Measurements from ENCODE around the gene EML2.

Gene EML2

DNA sequence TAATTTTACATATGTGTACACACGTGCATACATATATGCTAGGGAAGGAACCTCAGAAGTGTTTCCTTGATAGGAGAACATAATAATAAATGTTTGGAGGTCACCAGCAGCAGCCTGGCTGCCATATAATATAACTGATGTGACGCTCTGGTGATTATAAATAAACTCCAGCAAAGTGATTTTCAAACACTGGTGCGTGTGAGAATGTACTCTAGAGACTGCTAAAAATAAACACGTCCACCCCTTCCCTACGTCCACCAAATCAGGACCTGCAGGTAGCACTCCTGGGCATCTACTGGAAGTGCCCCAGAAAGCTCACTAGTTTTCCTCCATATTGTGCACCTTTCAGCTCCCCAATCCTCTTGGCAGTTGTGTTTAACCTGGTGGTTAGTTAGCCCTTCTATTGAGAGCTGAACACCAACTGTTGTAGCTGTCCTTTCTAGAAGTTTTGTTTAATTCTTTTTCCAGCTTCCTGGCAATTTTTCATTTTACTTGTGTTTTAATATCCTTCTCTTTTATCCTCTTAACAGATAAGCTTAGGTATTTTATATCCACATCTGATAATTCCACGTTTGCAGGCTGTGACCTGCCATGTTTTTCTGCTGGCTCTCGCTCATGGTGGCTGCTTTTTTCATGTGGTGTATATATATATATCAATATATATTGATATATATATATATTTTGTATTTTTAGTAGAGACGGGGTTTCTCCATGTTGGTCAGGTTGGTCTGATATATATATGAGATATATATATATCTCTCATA lies 67.6 kb downstream of the EML2 start:
- H3K79me2 ChIP-seq (ENCODE audit: control insufficient read depth, low read length) = peaks cover 7% of the 10 kb centered on the region
- TF ChIP-seq EZH2phosphoT487 (IDR thresholded peaks at IDR 0.05; ENCODE audit: borderline replicate concordance, low read length) = no peak
- TF ChIP-seq, protein P1, sequence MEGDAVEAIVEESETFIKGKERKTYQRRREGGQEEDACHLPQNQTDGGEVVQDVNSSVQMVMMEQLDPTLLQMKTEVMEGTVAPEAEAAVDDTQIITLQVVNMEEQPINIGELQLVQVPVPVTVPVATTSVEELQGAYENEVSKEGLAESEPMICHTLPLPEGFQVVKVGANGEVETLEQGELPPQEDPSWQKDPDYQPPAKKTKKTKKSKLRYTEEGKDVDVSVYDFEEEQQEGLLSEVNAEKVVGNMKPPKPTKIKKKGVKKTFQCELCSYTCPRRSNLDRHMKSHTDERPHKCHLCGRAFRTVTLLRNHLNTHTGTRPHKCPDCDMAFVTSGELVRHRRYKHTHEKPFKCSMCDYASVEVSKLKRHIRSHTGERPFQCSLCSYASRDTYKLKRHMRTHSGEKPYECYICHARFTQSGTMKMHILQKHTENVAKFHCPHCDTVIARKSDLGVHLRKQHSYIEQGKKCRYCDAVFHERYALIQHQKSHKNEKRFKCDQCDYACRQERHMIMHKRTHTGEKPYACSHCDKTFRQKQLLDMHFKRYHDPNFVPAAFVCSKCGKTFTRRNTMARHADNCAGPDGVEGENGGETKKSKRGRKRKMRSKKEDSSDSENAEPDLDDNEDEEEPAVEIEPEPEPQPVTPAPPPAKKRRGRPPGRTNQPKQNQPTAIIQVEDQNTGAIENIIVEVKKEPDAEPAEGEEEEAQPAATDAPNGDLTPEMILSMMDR (IDR thresholded peaks at IDR 0.05; ENCODE audit: low read depth, low read length, poor library complexity, severe bottlenecking) = no peak
- H3F3A ChIP-seq (ENCODE audit: control insufficient read depth, insufficient read depth) = peaks cover 6% of the 10 kb centered on the region
- no peaks in the 10 kb centered on the region for H3K9me2 ChIP-seq (replicated peaks; ENCODE audit: control insufficient read depth, low read length)
- no peak overlapping the region for H3K27ac ChIP-seq (ENCODE audit: low read depth, low read length)
- H3K36me3 ChIP-seq (ENCODE audit: control insufficient read depth, low read length) = no peaks in the 10 kb centered on the region
- no peaks in the 10 kb centered on the region for H3K9me3 ChIP-seq (ENCODE audit: control insufficient read depth, insufficient read depth, low read length)
- H3K4me1 ChIP-seq (ENCODE audit: control insufficient read depth, low read length) = peaks cover 6% of the 10 kb centered on the region; the same call in 1 of the 2 replicates
- H3K27me3 ChIP-seq (ENCODE audit: control insufficient read depth, low read length) = no peaks in the 10 kb centered on the region
- H4K20me1 ChIP-seq (ENCODE audit: control insufficient read depth, insufficient read depth, low read depth, low read length) = 0 out of 2 replicates have a peak, but pooled peaks cover 2% of the 10 kb centered on the region
- no peak overlapping the region for H3K4me3 ChIP-seq (ENCODE audit: low read length)
- no peak overlapping the region for H3K4me2 ChIP-seq (ENCODE audit: low read length)

DNA sequence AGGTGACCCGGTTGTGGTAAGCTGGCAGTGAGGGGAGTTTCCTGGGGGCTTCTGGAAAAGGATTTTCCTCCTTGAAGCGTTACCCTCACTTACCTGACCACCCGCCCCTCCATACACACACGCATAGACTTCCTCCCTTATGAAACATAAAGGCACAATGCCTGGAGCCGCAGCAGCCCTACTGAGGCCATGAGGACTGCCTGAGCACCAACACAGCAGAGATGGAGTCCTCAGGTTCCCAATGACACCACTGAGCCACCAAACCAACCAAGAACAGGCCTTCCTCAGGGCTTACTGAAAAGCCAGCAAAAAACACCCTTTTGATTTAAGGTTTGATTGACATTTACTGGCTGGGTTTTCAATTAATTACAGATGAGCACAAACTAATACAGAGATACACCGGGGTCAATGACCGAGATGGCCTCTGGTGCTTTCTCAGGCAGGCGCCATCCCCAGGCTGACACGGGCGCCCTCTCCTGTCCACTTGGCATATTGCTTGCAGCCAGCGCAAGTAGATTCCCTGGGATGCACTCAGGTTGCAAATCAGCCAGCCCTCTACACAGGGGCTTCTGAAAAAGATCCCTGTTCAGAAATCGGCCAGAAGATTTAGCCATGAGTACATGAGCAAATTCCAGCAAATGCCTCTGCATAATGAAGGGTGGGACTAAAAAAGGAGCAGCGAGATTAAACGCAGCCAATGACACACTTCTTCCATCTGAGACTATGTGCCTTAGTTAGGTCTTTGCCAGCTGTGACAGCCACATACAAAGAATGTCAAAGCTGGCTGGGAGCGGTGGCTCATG lies 69.4 kb downstream of the EML2 start:
- Histone ChIP-seq H3K79me2 (ENCODE audit: control insufficient read depth, low read length) (peaks cover 6% of the 10 kb centered on the region; the same call in 1 of the 2 replicates), H3K4me1 (ENCODE audit: control insufficient read depth, low read length) (peaks cover 6% of the 10 kb centered on the region; the same call in 1 of the 2 replicates), H3K4me3 (ENCODE audit: low read length) (no peak overlapping the region), H3K36me3 (ENCODE audit: control insufficient read depth, low read length) (no peaks in the 10 kb centered on the region), H3K27ac (ENCODE audit: low read depth, low read length) (no peak overlapping the region), H3F3A (ENCODE audit: control insufficient read depth, insufficient read depth) (peaks cover 6% of the 10 kb centered on the region), H3K9me2 (replicated peaks; ENCODE audit: control insufficient read depth, low read length) (no peaks in the 10 kb centered on the region), H3K27me3 (ENCODE audit: control insufficient read depth, low read length) (no peaks in the 10 kb centered on the region), H4K20me1 (ENCODE audit: control insufficient read depth, insufficient read depth, low read depth, low read length) (no peaks in the 10 kb centered on the region), H3K4me2 (ENCODE audit: low read length) (no peak overlapping the region), H3K9me3 (ENCODE audit: control insufficient read depth, insufficient read depth, low read length) (no peaks in the 10 kb centered on the region)
- no peak for TF ChIP-seq EZH2phosphoT487 (IDR thresholded peaks at IDR 0.05; ENCODE audit: borderline replicate concordance, low read length)
- TF ChIP-seq, protein P1 (IDR thresholded peaks at IDR 0.05; ENCODE audit: low read depth, low read length, poor library complexity, severe bottlenecking) = peak; percentile 85

DNA sequence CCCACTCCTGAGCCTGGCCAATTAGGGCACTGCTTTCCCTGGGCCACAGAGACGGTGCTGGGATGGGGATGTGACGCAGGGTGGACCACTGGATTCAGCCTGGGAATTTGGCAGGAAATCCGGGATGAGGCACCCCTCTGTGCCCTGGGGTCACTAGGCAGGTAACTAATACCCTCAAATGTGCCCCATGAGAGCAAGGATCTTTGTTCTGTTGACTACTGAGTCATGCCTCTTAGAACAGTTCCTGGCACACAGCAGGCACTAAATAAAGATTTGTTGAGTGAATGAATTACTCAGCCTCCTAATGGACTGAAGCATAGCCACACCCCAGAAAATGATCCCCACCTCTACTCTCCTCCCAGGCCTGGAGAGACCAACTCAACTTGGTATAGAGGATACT lies 70.5 kb downstream of the EML2 start:
- no peaks in the 10 kb centered on the region for H4K20me1 ChIP-seq (ENCODE audit: control insufficient read depth, insufficient read depth, low read depth, low read length)
- peaks cover 6% of the 10 kb centered on the region for H3F3A ChIP-seq (ENCODE audit: control insufficient read depth, insufficient read depth)
- no peaks in the 10 kb centered on the region for H3K36me3 ChIP-seq (ENCODE audit: control insufficient read depth, low read length)
- no peak overlapping the region for H3K4me3 ChIP-seq (ENCODE audit: low read length)
- no peaks in the 10 kb centered on the region for H3K9me2 ChIP-seq (replicated peaks; ENCODE audit: control insufficient read depth, low read length)
- no peak overlapping the region for H3K27ac ChIP-seq (ENCODE audit: low read depth, low read length)
- TF ChIP-seq, protein P1 (IDR thresholded peaks at IDR 0.05; ENCODE audit: low read depth, low read length, poor library complexity, severe bottlenecking) = no peak
- no peak for TF ChIP-seq EZH2phosphoT487 (IDR thresholded peaks at IDR 0.05; ENCODE audit: borderline replicate concordance, low read length)
- H3K27me3 ChIP-seq (ENCODE audit: control insufficient read depth, low read length) = no peaks in the 10 kb centered on the region
- H3K79me2 ChIP-seq (ENCODE audit: control insufficient read depth, low read length) = peaks cover 10% of the 10 kb centered on the region
- no peaks in the 10 kb centered on the region for H3K9me3 ChIP-seq (ENCODE audit: control insufficient read depth, insufficient read depth, low read length)
- H3K4me1 ChIP-seq (ENCODE audit: control insufficient read depth, low read length) = peaks cover 16% of the 10 kb centered on the region
- no peak overlapping the region for H3K4me2 ChIP-seq (ENCODE audit: low read length)
